ENCODE results near the gene PRR33. TPM values are rescaled to one million over a fixed set of nuclear protein-coding genes. Genes with fewer than 3 reads are reported as not detected.

PRR33 gene
- total RNA-seq, 1 donor from 2014 or later = 0.16 TPM

GRCh38 chr11:1840780-1841480, 50.8 kb downstream of the PRR33 start:
- Mint-ChIP-seq H3K4me1 (peaks cover 60% of the 10 kb centered on the region), H3K27me3 (no peaks in the 10 kb centered on the region), H3K9me3 (no peaks in the 10 kb centered on the region), H3K36me3 (ENCODE audit: low read depth) (no peaks in the 10 kb centered on the region), H3K27ac (no peak overlapping the region), H3K4me3 (no peak overlapping the region)
- ATAC-seq (ENCODE audit: low read depth) (no peak), DNase-seq (no peak)
- intact Hi-C loops (cut with micrococcal nuclease) = loop anchor here (1.0 kb wide), 1 partner anchor 11 kb away; no protein-coding TSS in a partner anchor
- CTCF ChIA-PET = interaction anchor here (0.9 to 1.4 kb wide), 4 partner anchors 11 to 188 kb away, joined by 3 to 4 read pairs (median 3); partner anchors contain the start of gene LSP1
- no peak for TF ChIP-seq CTCF (IDR thresholded peaks at IDR 0.05)
- POLR2A ChIA-PET = interaction anchor here (0.6 to 2.9 kb wide), 7 partner anchors 10 to 1160 kb away, joined by 4 to 16 read pairs (median 5); partner anchors contain the start of genes LSP1 and TOLLIP

GRCh38 chr11:1839924-1840779, 51.5 kb downstream of the PRR33 start:
- H3K4me1 Mint-ChIP-seq = peaks cover 52% of the 10 kb centered on the region
- DNase-seq = peak; percentile 50
- ChIA-PET CTCF (interaction anchor here (0.9 to 2.4 kb wide), 5 partner anchors 12 to 312 kb away, joined by 3 to 11 read pairs (median 3); partner anchors contain the start of gene LSP1), POLR2A (interaction anchor here (0.6 to 2.9 kb wide), 9 partner anchors 11 to 531 kb away, joined by 3 to 25 read pairs (median 5); partner anchors contain the start of genes LSP1 and TOLLIP)
- TF ChIP-seq CTCF (IDR thresholded peaks at IDR 0.05) = no peak
- H3K4me3 Mint-ChIP-seq = peak overlapping the region; percentile 69
- no peaks in the 10 kb centered on the region for H3K9me3 Mint-ChIP-seq
- H3K27me3 Mint-ChIP-seq = no peaks in the 10 kb centered on the region
- H3K36me3 Mint-ChIP-seq (ENCODE audit: low read depth) = no peaks in the 10 kb centered on the region
- peak; percentile 72 for ATAC-seq (ENCODE audit: low read depth)
- intact Hi-C loops (cut with micrococcal nuclease) = loop anchor here (1.0 kb wide), 1 partner anchor 12 kb away; no protein-coding TSS in a partner anchor
- peak overlapping the region; percentile 65 for H3K27ac Mint-ChIP-seq

GRCh38 chr11:1839204-1839923, 52.3 kb downstream of the PRR33 start:
- no peak for TF ChIP-seq CTCF (IDR thresholded peaks at IDR 0.05)
- Mint-ChIP-seq H3K4me1 (peaks cover 45% of the 10 kb centered on the region), H3K27me3 (no peaks in the 10 kb centered on the region), H3K27ac (peak overlapping the region; percentile 65), H3K36me3 (ENCODE audit: low read depth) (no peaks in the 10 kb centered on the region), H3K9me3 (no peaks in the 10 kb centered on the region), H3K4me3 (peak overlapping the region; percentile 69)
- CTCF ChIA-PET = interaction anchor here (0.9 to 2.4 kb wide), 5 partner anchors 37 to 312 kb away, joined by 3 to 11 read pairs (median 3); no protein-coding TSS in a partner anchor
- intact Hi-C loops (cut with micrococcal nuclease) = no loop called here
- peak; percentile 3 for ATAC-seq (ENCODE audit: low read depth)
- POLR2A ChIA-PET = interaction anchor here (0.6 to 2.9 kb wide), 8 partner anchors 12 to 125 kb away, joined by 3 to 25 read pairs (median 3); no protein-coding TSS in a partner anchor
- DNase-seq = no peak

- CTCF ChIA-PET = interaction anchor here (0.9 to 2.4 kb wide), 4 partner anchors 37 to 313 kb away, joined by 3 to 11 read pairs (median 5); no protein-coding TSS in a partner anchor
- TF ChIP-seq CTCF (IDR thresholded peaks at IDR 0.05) = no peak
- Mint-ChIP-seq H3K27me3 (no peaks in the 10 kb centered on the region), H3K4me1 (peaks cover 37% of the 10 kb centered on the region), H3K36me3 (ENCODE audit: low read depth) (no peaks in the 10 kb centered on the region), H3K4me3 (peak within 1 kb of the TSS; percentile 69), H3K9me3 (no peaks in the 10 kb centered on the region), H3K27ac (peak within 1 kb of the TSS; percentile 65)
- intact Hi-C loops (cut with micrococcal nuclease) = no loop called here
- no peak for DNase-seq
- ATAC-seq (ENCODE audit: low read depth) = no peak
- POLR2A ChIA-PET = interaction anchor here (0.6 to 2.9 kb wide), 7 partner anchors 12 to 162 kb away, joined by 3 to 25 read pairs (median 3); no protein-coding TSS in a partner anchor
Measured at GRCh38 chr11:1838426-1839144, 53.1 kb downstream of the PRR33 start, which contains the start of gene TNNI2. TNNI2 (plus strand) TSS chr11:1838981; CDS start chr11:1839697, 716 bp downstream.

Other genes with a start within 250 kb of the PRR33 start
- gene KRTAP5-6, start 194.7 kb downstream of the PRR33 start, total RNA-seq = not detected in 2 replicates
- gene IFITM10, start 141.3 kb downstream of the PRR33 start, total RNA-seq = not detected in 2 replicates
- 33.2 and 39.2 TPM in 2 replicates for gene CTSD, start 128.0 kb downstream of the PRR33 start, total RNA-seq
- gene SYT8, start 56.9 kb downstream of the PRR33 start, total RNA-seq = not detected in 2 replicates
- 1.0 and 1.5 TPM in 2 replicates for gene TNNI2, start 52.9 kb downstream of the PRR33 start, total RNA-seq
- 301 and 303 TPM in 2 replicates for gene LSP1, start 38.8 kb downstream of the PRR33 start, total RNA-seq
- 2.9 and 3.5 TPM in 2 replicates for gene TNNT3, start 27.8 kb upstream of the PRR33 start, total RNA-seq
- gene MRPL23, start 55.4 kb upstream of the PRR33 start, total RNA-seq = 89.8 and 95.0 TPM in 2 replicates
- not detected in 2 replicates for gene H19, start 105.9 kb upstream of the PRR33 start, total RNA-seq
- not detected in 2 replicates for gene IGF2, start 247.5 kb upstream of the PRR33 start, total RNA-seq